T follicular helper cell (primary cell): Measurements from ENCODE around the gene SNN.

ENCODE experiments used
- DNase-seq: peaks from one replicate; pipeline ENCODE4 v3.0.0-alpha.2; 2020; ENCODE audit warnings: low read depth

Gene SNN

DNA sequence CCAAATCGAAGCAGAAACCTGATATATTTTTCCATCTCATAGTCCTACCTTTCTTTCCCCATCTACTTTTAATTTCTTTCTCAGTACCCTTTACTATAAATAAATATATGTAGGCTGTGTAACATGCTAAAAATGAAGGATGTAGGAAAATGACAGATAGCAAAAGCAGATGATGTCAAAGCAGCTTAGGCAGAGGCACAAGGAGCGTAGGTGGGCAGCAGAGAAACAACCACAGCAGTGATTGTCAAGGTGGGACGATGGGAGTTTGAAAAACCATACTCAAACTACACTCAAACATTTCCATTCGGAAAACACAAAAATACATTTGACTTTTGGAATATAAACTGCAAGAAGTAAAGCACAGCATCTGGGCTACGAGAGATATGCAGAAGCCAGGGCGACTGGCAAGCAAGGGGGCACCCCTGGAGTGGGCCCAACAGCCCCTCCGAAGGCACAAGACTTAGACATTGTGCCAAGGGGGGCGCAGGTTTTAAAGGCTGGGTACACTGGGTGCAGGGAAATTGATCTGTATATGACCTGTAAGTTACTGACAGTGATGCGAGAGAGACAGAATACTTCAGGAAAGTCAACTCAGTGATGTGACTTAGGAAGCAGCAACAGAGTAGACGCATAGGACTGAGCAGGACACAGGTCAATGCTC is 31.1 kb downstream of the SNN start:
- DNase-seq = no peak

DNA sequence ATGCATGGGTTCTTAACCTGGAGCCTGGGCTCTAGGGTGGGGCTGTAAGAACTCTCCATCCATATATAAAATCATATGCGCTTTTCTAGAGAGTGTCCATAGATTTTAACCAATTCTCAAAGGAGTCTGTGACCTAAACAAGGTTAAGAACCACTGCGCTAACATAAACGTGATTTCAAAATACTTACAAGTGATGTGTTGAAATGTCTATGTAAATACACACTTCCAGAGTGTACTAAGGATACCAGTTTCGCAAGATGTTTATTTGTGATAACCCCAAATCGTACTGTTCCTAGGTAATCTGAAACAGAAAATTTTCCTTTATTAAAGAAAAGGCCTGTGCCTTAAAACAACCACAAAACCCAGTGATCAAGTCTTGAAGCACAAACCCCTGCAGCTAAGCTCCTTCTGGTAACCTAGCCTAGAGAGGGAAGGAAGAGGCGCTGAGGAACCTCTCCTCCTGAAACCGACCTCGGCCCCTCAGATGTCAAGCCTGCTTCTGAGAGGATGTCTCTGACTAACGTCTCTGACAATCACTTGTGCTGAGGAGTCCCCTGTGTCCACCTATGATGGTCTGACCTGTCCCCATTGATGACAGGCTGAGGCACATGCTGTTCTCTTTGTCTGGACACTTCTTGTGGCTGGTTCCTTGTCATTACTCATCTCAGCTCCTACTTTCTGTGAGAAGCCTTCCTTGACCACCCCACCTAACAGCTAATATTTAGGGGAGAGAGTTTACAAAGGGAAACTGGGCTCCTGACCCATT is 32.2 kb downstream of the SNN start:
- DNase-seq = no peak

DNA sequence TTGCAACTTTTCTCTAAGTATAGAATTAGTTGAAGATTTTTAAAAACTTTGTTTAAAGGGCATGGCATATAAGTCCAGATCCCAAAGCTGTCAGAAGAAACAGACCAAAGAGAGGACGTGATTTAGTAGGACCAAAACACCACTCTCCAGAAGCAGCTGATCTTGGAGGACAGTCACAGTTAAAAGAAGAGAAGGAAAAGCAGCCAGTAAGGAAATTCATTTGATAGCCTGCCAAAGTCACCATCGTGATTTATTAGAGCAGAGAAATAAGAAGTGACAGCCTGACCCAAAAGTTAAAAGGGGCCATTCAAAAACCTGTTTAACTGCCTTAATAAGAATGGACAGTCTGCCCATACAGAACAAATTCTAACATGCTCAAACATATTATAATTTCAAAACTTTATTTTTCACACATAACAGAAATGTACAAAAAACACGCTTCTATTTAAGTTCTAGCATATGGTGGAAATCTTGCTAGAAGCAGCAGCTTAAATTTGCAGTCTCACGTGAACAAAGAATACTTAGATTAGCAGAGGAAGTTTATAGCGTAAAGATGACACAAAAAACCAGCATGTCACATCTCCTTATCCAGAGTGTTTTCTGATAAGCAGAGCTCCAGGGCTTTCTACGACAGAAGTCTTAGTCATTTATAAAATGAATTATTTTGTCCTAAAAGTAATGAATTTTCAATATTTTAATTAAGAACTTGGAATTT is 37.2 kb downstream of the SNN start:
- no peak for DNase-seq

DNA sequence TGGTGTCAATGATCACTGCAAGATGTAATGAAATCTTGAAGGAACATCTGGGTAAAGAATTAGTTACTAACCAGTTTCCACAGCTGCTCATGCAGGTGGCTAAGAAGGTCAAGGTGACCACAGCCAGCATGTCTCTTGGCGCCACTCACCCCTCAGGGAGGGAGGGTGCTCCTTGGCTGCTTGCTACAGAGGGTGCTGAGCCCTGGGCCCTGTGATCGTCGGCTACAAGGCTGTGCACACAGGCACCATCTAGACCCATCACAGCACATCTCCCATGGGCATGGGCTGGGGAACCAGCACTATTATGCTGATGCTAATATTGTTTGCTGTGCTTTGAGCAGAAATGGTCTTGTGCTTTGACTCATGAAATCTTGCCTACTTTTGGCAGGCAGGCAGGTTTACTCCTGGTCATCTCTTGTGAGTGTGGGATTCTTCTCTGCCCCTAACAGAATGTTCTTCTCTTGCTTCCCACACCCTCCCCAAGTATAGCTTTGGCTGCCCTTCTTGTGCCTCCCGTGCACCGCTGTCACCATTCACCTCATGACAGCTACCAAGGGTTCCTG is 38.0 kb downstream of the SNN start:
- DNase-seq = no peak

DNA sequence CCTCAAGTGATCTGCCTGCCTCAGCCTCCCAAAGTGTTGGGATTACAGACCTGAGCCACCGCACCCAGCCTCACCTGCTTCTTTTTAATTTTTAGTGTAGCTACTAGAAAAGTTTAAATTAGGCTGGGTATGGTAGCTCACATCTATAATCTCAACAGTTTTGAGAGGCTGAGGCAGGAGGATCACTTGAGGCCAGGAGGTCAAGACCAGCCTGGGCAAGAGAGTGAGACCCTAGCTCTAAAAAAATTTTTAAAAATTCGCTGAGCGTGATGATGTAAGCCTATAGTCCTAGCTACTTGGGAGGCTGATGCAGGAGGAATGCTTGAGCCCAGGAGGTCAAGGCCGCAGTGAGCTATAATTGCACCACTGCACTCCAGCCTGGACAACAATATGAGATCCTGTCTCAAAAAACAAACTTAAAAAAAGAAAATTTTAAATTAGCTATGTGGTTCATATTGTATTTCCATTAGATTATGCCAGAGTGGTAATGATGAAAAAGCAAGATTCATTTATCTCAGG is 39.5 kb downstream of the SNN start:
- DNase-seq = no peak

DNA sequence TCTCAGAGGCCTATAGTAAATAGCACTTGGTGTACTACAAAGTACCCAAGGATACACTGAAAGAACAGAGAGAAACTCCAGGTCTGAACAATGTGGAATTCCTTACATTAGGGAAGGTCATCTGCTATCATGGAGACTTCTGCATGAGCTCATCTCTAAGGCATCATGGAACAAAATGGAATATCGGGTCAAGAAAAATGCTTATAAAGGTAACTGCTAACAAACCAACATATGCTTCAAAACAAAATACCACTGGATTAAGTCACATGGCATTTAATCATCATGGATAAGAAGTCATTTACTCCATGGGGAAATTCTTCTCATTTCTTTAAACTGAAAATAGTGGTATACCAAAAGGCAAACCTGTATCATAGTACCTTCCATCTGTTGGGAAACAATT is 40.2 kb downstream of the SNN start:
- DNase-seq = no peak

DNA sequence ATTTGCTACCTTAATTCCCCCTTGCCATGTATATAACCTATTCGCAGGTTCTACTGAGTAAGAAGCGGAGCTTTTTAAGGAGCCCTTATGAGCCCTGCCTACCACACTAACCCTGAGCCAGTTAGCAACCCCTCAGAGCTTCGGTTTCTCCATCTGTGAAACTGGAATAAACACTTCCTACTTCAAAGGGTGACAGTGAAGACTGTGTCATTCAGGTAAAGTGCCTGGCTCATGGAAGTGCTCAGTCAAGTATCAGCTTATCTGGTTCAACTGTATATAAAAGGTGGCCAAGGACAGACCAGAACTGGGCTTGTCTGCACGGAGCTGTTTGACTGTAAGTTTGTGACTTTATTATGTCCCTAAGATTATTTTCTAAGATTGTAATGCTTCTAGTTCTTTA is 43.4 kb downstream of the SNN start:
- no peak for DNase-seq

DNA sequence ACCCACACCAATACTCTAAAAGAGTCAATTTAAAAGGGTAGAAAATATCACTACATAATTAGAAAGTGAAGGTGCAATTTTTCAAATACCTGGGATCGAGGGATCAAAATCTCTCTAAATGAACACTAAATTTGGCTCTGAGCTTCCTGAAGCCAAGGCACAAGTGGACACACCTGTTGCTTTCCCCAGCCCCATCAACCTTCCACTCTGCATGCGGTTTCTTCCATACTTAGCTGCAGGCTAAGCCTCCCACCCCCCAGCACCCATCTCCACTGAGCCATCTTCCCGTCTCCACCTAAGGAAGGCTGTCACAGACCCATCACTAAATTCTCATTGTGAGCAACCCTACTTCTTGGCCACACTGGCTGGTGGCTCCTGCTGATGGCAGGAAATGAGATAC is 43.9 kb downstream of the SNN start:
- DNase-seq = no peak

DNA sequence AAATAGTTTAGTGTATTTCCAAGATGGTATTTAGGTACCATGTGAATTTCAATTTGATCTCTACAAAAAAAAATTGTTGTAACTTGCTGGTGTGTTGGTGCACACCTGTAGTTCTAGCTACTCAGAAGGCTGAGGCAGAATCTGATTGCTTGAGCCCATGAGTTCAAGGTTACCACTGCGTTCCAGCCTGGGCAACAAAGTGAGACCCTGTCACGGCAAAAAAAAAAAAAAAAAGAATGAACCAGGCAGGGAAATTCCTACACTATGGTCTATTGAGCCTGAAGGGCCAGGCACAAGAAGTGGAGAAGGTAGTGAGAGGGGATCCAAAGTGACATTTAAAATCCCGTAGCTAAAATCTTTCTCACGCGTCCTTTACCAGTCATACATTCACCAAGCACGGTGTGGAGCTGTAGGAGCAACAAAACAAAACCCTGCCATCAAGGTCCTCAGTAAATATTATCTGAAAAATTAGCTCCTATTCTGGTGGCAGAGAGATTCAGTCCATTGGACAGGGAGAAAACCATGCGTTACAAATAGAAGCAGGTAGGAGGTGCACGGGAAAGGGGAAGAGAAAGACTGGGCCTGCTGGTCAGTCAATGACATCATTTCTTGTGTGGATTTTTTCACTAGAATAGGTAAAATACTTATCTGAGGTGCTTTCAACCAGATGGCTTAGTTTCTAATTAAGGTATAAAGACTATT is 47.1 kb downstream of the SNN start:
- DNase-seq = no peak

DNA sequence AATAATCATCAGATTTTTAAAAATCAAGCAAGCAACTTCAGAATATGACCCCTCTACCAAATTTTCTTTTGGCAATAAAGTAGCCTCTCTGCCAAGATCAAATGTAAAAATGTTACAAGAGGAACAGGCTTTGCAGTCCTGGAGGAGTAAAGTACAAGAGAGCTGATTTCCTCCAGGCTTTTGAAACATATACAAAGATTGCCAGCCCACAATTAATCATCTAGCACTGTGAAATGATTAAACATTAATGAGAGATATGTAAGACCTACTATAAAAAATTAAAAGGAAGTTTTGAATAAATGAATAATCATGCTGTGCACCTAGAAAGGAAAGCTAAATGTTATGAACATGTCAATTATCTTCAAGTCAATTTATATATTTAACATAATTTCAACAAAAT is 48.1 kb downstream of the SNN start:
- no peak for DNase-seq

DNA sequence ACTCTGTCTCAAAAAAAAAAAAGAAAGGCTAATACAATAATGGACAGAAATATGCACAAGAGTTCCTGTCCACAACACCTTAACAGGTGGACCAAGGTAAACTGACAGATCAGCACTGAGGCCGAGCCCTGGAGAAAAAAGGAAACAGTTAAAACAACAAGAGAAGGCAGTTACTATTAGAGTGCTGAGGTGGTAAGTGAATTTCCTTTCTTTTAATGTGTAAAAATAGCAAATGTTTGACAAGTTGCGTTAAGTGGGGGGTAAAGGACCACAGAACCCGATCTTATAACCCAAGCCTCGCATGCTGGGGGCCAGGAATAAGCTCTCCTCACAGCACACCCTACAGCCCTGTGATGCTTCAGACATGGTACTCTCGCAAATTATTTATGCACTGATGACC is 49.6 kb downstream of the SNN start:
- no peak for DNase-seq

DNA sequence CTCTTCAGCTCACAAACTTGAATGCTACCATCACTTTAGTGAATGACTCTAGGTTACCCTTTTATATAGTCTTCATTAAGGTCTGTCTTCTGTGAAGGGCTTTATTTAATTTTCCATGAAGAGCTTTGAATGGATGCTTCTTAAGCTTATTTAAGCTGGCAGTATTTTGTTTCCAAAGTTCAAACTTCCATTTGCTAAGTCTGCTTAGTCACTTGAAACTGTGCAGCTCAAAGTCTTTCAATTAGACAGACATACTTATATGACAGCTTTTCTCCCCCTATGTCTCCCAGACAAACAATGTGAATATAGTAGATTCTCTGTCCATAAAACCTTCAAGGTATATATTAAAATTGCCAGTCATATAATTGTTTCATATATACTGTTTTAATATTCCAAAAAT is 50.9 kb downstream of the SNN start:
- DNase-seq = no peak

DNA sequence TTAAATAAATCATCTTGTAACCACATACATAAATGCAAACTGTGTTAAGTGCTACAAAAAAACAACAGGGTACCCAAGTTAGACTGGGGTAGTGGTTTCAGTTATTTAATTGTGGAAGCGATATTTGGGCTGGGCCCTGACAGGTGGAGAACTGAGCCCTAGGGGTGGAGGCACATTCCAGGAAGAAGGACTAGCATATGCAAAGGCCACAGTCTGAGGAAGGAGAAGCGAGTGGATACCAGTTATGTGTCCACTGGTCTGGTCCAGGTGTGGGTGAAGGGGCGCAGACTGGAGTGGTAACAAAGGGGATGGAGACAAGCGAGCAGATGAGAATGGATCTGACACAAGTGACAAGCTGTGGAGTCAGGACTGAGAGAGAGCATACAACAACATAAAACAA is 51.5 kb downstream of the SNN start:
- no peak for DNase-seq

DNA sequence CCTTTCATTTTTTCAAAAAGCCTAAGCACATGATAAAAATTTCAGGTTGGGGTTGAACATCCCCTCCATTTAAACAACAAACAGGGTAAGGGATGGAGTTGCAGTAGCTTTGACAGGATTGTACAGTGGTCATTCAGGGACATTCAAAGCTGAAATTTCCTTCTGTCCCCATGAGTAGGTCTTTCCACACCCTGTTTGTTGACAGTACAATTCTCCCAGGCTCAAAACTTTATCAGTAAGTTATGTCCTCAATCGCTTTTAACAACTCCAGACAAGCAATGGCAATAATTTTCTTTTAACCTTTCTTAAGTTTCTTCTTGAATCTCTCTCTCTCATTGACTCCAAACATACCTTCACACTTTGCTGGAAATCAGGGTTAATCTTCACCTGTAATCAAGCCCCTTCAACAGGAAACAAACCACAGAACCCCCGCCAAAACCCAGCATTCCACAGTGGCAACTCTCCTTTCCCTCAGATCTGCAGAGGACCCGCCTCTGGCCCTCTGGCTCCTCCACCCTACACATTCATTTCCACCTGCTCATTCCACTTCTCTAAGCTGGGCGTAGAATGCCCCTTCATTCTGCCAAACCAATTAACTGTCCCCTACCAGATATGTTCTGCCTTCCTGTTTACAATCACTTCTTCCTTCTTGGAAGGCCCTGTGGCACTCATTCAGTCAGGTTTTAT is 53.7 kb downstream of the SNN start:
- no peak for DNase-seq

DNA sequence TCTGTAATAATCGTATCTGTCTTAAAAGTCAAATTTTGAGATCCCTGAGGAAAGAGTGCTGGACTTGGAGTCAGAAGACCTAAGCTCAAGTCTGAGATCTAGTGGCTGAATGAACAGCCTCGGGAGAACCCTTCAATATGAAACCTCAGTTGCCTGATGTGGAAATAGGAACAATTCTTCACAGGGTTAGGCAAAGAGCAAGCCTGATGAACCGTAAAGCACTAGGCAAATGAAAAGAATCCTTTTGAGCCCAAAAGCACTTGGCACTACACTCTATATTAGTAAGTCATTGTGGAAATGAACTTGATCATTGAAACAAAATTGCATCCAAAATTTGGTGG is 54.2 kb downstream of the SNN start:
- no peak for DNase-seq

DNA sequence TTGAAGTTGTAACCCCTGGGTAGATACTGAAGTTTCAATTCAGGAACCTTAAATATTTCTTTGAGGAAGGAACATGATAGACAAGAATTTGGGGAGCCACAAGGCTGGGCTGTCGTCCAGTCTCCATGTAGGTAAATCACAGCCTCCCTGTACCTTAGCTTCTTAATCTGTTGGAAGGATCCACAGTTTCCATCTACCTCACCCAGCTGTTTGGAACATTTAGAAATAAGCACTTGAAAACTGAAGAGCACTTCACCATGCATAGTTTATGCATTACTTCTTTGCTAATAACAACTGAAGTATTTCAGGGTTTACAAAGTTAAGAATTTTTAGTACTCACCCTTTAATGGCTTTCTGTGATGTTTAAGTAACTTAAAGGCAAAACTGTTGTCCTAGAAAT is 57.2 kb downstream of the SNN start:
- DNase-seq = no peak

DNA sequence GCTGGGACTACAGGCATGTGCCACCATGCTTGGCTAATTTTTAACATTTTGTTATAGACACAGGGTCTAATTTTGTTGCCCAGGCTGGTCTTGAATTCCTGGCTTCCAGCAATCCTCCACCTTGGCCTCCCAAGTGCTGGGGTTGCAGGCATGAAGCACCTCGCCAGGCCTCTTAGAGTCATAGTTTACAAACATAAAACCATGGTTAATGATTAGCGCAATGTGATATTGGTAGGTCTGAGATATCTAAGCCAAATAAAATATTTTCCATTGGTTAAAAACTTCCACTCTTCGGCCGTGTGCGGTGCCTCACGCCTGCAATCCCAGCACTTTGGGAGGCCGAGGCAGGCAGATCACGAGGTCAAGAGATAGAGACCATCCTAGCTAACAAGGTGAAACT is 57.8 kb downstream of the SNN start:
- DNase-seq = no peak

DNA sequence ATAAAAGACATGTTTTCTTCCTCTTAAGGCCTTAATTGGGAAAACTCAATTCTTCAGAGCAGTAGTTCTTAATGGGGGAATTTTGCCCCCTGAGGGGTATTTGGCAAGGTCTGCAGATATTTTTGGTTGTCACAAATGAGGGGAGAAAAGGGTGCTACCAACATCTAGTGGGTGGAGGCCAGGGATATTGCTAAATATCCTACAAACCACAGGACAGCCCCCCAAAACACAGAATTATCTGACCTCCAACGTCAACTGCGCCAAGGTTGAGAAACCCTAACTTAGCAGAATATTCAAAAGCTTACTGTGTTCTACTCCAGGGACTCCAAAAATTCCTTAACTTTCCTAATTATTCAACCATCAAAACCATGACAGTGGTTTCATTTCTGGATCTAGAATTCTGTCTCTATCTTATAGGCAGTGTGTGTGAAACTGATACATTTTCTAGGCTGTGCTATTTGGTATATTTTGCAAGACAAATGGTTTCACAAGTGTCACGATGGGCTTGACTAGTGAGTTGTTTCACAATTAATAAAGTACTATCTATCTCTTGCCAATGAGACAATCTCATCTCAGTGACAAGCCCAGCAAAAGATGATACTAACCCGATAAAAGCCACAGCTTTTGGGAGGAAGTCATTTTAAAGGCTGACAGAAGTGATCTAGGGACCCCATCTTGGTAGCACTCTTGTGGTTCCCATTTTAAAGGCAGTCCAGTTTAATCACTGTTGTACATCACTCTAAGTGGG is 59.7 kb downstream of the SNN start:
- DNase-seq = no peak
